SU-DHL-6 (cell line): ENCODE measurements around the gene CLSTN2.

ENCODE experiments used
- H2AFZ ChIP-seq: fragments of 200-600 bp; sonication (generic); 2 replicates; pipeline ENCODE4 v1.6.1; 2014; ENCODE audit warnings: low read depth, mild to moderate bottlenecking, moderate library complexity, mixed read lengths, antibody characterized with exemption, low read length; ENCODE audit not compliant: severe bottlenecking
- H3F3A ChIP-seq: fragments of 200-600 bp; shearing (Covaris generic); 2 replicates; pipeline ENCODE4 v1.6.0; 2016; ENCODE audit warnings: antibody characterized with exemption, mild to moderate bottlenecking; ENCODE audit not compliant: insufficient read depth
- H3K27ac ChIP-seq: fragments of 200-600 bp; sonication (generic); 2 replicates; pipeline ENCODE4 v1.5.1; 2016; ENCODE audit warnings: low read depth, mild to moderate bottlenecking, low read length, moderate library complexity, mixed read lengths
- H3K27me3 ChIP-seq: fragments of 200-600 bp; sonication (generic), shearing (Covaris generic); 2 replicates; pipeline ENCODE4 v1.6.0; 2014; ENCODE audit warnings: mild to moderate bottlenecking, low read length
- H3K36me3 ChIP-seq: fragments of 200-600 bp; sonication (generic); 2 replicates; pipeline ENCODE4 v1.6.1; 2014; ENCODE audit warnings: mild to moderate bottlenecking, low read length, mixed read lengths
- H3K4me2 ChIP-seq: fragments of 300-600, 200-600 bp; shearing (Covaris generic), sonication (generic); 2 replicates; pipeline ENCODE4 v1.6.0; 2014; ENCODE audit warnings: low read length, low read depth, mild to moderate bottlenecking; ENCODE audit not compliant: poor library complexity, severe bottlenecking
- H3K4me3 ChIP-seq: fragments of 200-600 bp; sonication (generic); 2 replicates; pipeline ENCODE4 v1.5.1; 2014; ENCODE audit warnings: antibody characterized with exemption, low read length, mild to moderate bottlenecking, mixed read lengths; ENCODE audit not compliant: insufficient read depth, poor library complexity, severe bottlenecking
- H3K79me2 ChIP-seq: fragments of 200-600 bp; sonication (generic); 2 replicates; pipeline ENCODE4 v1.6.1; 2014; ENCODE audit warnings: mild to moderate bottlenecking, low read length, moderate library complexity; ENCODE audit not compliant: insufficient read depth
- H3K9ac ChIP-seq: fragments of 200-600 bp; sonication (generic); 2 replicates; pipeline ENCODE4 v1.7.0; 2014; ENCODE audit warnings: mild to moderate bottlenecking, low read length
- H3K9me2 ChIP-seq: fragments of 200-600 bp; sonication (generic); replicated peaks from 2 replicates; pipeline ENCODE4 v1.6.1; 2014; ENCODE audit warnings: low read length; ENCODE audit not compliant: insufficient read depth
- H3K9me3 ChIP-seq: fragments of 200-600 bp; sonication (generic); 2 replicates; pipeline ENCODE4 v1.6.1; 2014; ENCODE audit warnings: low read length, mixed read lengths; ENCODE audit not compliant: insufficient read depth
- H4K20me1 ChIP-seq: fragments of 200-600 bp; sonication (generic); 2 replicates; pipeline ENCODE4 v1.6.1; 2014; ENCODE audit warnings: low read depth, mild to moderate bottlenecking, antibody characterized with exemption, low read length, moderate library complexity, mixed read lengths
- EZH2phosphoT487 ChIP-seq: fragments of 200-600 bp; sonication (generic), shearing (Covaris generic); conservative IDR thresholded peaks from 2 replicates; pipeline ENCODE4 v1.6.1; 2018; ENCODE audit warnings: mild to moderate bottlenecking, antibody characterized with exemption, low read length, moderate library complexity, mixed read lengths
- TF ChIP-seq, protein P1 (sequence below): fragments of 200-600 bp; sonication (generic); IDR thresholded peaks from one replicate; pipeline ENCODE4 v1.5.1; 2017; ENCODE audit warnings: antibody characterized with exemption, mild to moderate bottlenecking, low read length, moderate library complexity; ENCODE audit not compliant: insufficient read depth, poor library complexity, severe bottlenecking

CLSTN2 gene

DNA sequence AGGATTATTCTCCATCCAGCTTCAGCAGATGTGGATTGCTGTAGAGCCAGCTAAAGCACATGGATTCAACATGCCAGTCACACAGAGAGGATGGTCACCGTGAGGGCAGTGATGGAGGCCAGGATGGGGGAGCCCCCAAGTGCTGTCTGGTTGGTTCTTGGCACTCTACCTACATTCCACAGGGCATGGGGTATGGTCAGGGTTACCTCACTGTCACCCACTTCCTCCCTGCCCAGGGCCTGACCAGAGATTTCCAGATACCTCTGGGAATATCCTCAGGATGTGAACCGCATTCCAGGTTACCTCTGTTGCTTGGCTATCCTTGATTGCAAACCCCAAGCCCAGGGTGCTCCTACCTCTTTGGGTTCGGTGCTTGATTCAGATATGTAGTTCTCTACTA lies 595.6 kb downstream of the CLSTN2 start:
- no peak overlapping the region for H3K4me3 ChIP-seq
- no peaks in the 10 kb centered on the region for H3F3A ChIP-seq
- H4K20me1 ChIP-seq, result no peaks in the 10 kb centered on the region
- no peak overlapping the region for H2AFZ ChIP-seq
- no peaks in the 10 kb centered on the region for H3K9me2 ChIP-seq
- no peaks in the 10 kb centered on the region for H3K79me2 ChIP-seq
- H3K27me3 ChIP-seq, result no peaks in the 10 kb centered on the region
- H3K36me3 ChIP-seq, result no peaks in the 10 kb centered on the region
- no peak for TF ChIP-seq EZH2phosphoT487
- TF ChIP-seq, protein P1, sequence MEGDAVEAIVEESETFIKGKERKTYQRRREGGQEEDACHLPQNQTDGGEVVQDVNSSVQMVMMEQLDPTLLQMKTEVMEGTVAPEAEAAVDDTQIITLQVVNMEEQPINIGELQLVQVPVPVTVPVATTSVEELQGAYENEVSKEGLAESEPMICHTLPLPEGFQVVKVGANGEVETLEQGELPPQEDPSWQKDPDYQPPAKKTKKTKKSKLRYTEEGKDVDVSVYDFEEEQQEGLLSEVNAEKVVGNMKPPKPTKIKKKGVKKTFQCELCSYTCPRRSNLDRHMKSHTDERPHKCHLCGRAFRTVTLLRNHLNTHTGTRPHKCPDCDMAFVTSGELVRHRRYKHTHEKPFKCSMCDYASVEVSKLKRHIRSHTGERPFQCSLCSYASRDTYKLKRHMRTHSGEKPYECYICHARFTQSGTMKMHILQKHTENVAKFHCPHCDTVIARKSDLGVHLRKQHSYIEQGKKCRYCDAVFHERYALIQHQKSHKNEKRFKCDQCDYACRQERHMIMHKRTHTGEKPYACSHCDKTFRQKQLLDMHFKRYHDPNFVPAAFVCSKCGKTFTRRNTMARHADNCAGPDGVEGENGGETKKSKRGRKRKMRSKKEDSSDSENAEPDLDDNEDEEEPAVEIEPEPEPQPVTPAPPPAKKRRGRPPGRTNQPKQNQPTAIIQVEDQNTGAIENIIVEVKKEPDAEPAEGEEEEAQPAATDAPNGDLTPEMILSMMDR, result no peak
- H3K9ac ChIP-seq, result no peak overlapping the region
- no peak overlapping the region for H3K27ac ChIP-seq
- no peaks in the 10 kb centered on the region for H3K9me3 ChIP-seq
- no peak overlapping the region for H3K4me2 ChIP-seq

DNA sequence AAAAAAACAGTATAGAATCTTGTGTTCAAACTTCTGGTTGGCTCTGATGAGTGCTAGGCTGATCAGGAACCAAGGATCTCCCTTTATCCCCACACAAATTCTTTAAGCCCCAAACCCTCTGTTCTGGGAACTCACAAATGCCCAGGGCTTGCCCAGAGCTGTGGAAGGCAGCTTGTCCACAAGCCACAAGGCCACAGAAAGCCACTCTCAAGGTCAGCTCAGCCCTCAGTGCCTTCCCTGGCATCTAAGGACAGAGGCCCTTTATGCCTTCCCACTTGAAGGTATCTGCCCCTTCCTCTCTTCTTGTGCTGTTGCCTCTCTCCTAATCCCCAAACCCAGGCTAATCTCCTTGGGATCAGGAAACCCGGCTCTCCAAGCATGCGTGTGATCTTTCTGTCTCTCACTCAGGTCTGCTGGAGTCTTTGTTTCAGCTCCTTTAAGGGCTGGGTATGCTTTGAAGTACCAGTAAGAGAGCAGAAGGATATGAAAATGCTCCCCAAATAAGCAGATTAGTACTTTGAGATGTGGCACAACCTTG lies 597.9 kb downstream of the CLSTN2 start:
- Histone ChIP-seq H3K4me2 (no peak overlapping the region), H3K4me3 (no peak overlapping the region), H2AFZ (no peak overlapping the region), H3K79me2 (no peaks in the 10 kb centered on the region), H3K36me3 (no peaks in the 10 kb centered on the region), H3K9me3 (no peaks in the 10 kb centered on the region), H3K9me2 (no peaks in the 10 kb centered on the region), H3K9ac (no peak overlapping the region), H3K27ac (no peak overlapping the region), H3K27me3 (no peaks in the 10 kb centered on the region), H3F3A (no peaks in the 10 kb centered on the region), H4K20me1 (no peaks in the 10 kb centered on the region)
- TF ChIP-seq, protein P1, result no peak
- TF ChIP-seq EZH2phosphoT487, result no peak

DNA sequence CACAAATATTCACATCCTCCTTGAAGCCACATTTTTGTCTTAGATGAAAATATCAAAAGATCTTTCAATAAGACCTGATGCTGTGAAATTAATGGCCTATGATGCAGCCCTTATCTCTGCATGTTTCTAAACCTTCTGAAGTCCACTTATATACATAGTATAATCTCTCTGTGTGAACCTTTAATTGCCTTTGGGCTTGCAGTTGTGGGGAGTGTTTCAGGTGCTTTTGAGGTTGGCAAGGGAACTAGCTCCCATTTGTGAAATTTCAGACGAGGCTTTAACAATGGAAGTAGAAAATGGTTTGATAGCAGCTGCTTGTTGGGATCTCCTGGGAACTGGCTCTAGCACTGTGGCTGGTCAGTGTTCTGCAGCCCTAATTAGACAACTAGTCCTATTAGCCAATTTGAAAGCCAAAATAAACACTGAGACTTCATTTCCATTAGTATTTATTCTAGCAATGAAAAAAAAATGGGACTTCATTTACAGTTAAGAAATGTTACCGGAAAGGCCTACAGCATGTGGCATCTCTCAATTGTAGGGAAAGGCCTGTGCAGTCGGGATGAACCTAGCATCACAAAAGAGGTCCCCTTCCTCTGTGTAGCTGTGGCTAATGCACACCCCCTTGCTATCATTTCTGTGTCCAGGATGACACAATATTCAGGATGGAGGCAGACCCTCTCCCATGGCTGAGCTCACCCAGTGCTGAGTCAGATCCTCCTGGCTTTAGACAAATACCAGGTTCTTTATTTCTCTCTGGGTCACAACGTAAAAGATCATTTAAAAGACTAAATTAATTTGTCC lies 602.1 kb downstream of the CLSTN2 start:
- Histone ChIP-seq H3K36me3 (no peaks in the 10 kb centered on the region), H3K27me3 (no peaks in the 10 kb centered on the region), H3K4me3 (no peak overlapping the region), H3K4me2 (no peak overlapping the region), H3K9me2 (no peaks in the 10 kb centered on the region), H3K27ac (no peak overlapping the region), H3F3A (no peaks in the 10 kb centered on the region), H3K9ac (no peak overlapping the region), H4K20me1 (no peaks in the 10 kb centered on the region), H2AFZ (no peak overlapping the region), H3K79me2 (no peaks in the 10 kb centered on the region), H3K9me3 (no peaks in the 10 kb centered on the region)
- TF ChIP-seq, protein P1, result no peak
- no peak for TF ChIP-seq EZH2phosphoT487
